ENCODE data around the gene MESP2. TPM values are rescaled to one million over a fixed set of nuclear protein-coding genes. Genes with fewer than 3 reads are reported as not detected.

MESP2 gene
- total and polyA plus RNA-seq, 9 of the 15 experiments (the other 6 are each of a cell fraction or from before 2014, with no cell fraction given) = 0.08 to 0.82 (median 0.37) TPM

DNA sequence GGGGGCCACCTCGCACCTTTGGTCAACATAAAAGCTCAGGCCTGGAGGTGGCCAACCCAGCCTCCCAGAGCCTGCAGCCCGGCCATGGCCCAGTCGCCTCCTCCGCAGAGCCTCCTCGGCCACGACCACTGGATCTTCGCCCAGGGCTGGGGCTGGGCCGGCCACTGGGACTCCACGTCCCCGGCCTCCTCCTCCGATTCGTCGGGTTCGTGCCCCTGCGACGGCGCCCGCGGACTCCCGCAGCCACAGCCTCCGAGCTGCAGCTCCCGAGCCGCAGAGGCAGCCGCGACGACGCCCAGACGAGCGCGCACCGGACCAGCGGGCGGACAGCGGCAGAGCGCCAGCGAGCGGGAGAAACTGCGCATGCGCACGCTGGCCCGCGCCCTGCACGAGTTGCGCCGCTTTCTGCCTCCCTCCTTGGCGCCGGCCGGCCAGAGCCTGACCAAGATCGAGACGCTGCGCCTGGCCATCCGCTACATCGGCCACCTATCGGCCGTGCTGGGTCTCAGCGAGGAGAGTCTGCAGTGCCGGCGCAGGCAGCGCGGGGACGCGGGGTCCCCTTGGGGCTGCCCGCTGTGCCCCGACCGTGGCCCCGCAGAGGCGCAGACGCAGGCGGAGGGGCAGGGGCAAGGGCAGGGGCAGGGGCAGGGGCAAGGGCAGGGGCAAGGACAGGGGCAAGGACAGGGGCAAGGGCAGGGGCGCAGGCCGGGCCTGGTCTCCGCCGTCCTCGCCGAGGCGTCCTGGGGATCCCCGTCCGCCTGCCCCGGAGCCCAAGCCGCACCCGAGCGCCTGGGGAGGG is at the start of gene MESP2 (continued):
- TF ChIP-seq HBP1 (CRISPR knock-in tag; IDR thresholded peaks at IDR 0.05) (no peak), OTX1 (CRISPR knock-in tag; IDR thresholded peaks at IDR 0.05) (no peak), CHD4 (IDR thresholded peaks at IDR 0.05; ENCODE audit: insufficient read depth, insufficient replicate concordance, low read depth, low read length, poor library complexity, severe bottlenecking) (no peak), NCOA2 (IDR thresholded peaks at IDR 0.05; ENCODE audit: partially characterized antibody in 2 of 2) (no peak), L3MBTL2 (IDR thresholded peaks at IDR 0.05) (peak; percentile 98), FOXA3 (CRISPR knock-in tag; conservative IDR thresholded peaks at IDR 0.05 in 1 of 2, IDR thresholded peaks at IDR 0.05 in 1 of 2) (0 out of 4 replicates have a peak, but pooled peaks of 1 of the 2 experiments have one; percentile 37), ZNF639 (CRISPR knock-in tag; conservative IDR thresholded peaks at IDR 0.05 in 1 of 2, IDR thresholded peaks at IDR 0.05 in 1 of 2) (peak in 1 of 2 experiments; percentile 51; a peak in 1 of 4 replicates), ETV1 (tag; conservative IDR thresholded peaks at IDR 0.05; ENCODE audit: low read depth) (no peak), MAZ (CRISPR knock-in tag; conservative IDR thresholded peaks at IDR 0.05 in 1 of 2, IDR thresholded peaks at IDR 0.05 in 1 of 2) (peak in 1 of 2 experiments; percentile 21; a peak in 1 of 4 replicates), E2F1 (CRISPR knock-in tag; IDR thresholded peaks at IDR 0.05) (peak; percentile 80; the same call in 1 of the 2 replicates), SMC3 (conservative IDR thresholded peaks at IDR 0.05; ENCODE audit: insufficient read depth, low read depth, low read length) (no peak), POLR2B (IDR thresholded peaks at IDR 0.05; ENCODE audit: low read depth, partially characterized antibody) (peak; percentile 66), RBM34 (IDR thresholded peaks at IDR 0.05; ENCODE audit: borderline replicate concordance, insufficient read depth, low read length) (0 out of 2 replicates have a peak, but pooled peaks have one; percentile 83), NRF1 (conservative IDR thresholded peaks at IDR 0.05 in 1 of 2, IDR thresholded peaks at IDR 0.05 in 1 of 2) (peak; percentile 98), ZNF589 (CRISPR knock-in tag; IDR thresholded peaks at IDR 0.05; ENCODE audit: low read depth) (no peak), RB1 (IDR thresholded peaks at IDR 0.05; ENCODE audit: low read depth) (peak; percentile 82; the same call in 1 of the 2 replicates), WHSC1 (IDR thresholded peaks at IDR 0.05; ENCODE audit: low read length) (no peak), ZNF830 (CRISPR knock-in tag; IDR thresholded peaks at IDR 0.05) (no peak), ZNF232 (CRISPR knock-in tag; IDR thresholded peaks at IDR 0.05) (no peak), NCOA6 (IDR thresholded peaks at IDR 0.05) (peak; percentile 86), CCNT2 (IDR thresholded peaks at IDR 0.05; ENCODE audit: borderline replicate concordance, extremely low read depth, insufficient read length, low read depth, low read length) (peak; percentile 71)
- TF ChIP-seq, protein P1, sequence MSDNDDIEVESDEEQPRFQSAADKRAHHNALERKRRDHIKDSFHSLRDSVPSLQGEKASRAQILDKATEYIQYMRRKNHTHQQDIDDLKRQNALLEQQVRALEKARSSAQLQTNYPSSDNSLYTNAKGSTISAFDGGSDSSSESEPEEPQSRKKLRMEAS (CRISPR knock-in tag; IDR thresholded peaks at IDR 0.05) = peak; percentile 95
